Skin epidermis (tissue), 12 donors: ENCODE measurements around the gene TICAM1.
"Not testable (repeated sequence)": the region's sequence is repeated elsewhere in the genome, so short reads cannot be mapped to it uniquely, and the experiment has no call there.

Source experiments
- H3K27ac ChIP-seq, 21 experiments: fragments of 200-600 bp; sonication (generic) in 11 of 21; one replicate each; pipeline ENCODE4 v1.5.0; 2020; ENCODE audit warnings: mild to moderate bottlenecking in 3 of 21, inconsistent platforms in 2 of 21, moderate library complexity in 2 of 21
- H3K4me3 ChIP-seq, 7 experiments: fragments of 200-600 bp; sonication (generic) in 2 of 7; one replicate each; pipeline ENCODE4 v1.5.0; 2020; ENCODE audit warnings: inconsistent platforms in 2 of 7, mild to moderate bottlenecking in 2 of 7, moderate library complexity in 1 of 7

The TICAM1 gene

GRCh38 chr19:4780860-4781259, 50.7 kb downstream of the TICAM1 start:
- H3K4me3 ChIP-seq, result no peak overlapping the region
- no peak overlapping the region for H3K27ac ChIP-seq

- H3K4me3 ChIP-seq, H3K27ac ChIP-seq: not testable (repeated sequence)
Measured at GRCh38 chr19:4778124-4778523, 53.4 kb downstream of the TICAM1 start.

GRCh38 chr19:4776436-4777211, 54.9 kb downstream of the TICAM1 start:
- no peak overlapping the region for H3K4me3 ChIP-seq
- H3K27ac ChIP-seq, result no peak overlapping the region

GRCh38 chr19:4775627-4776152, 55.8 kb downstream of the TICAM1 start:
- H3K4me3 ChIP-seq, result no peak overlapping the region
- H3K27ac ChIP-seq, result no peak overlapping the region

- Histone ChIP-seq H3K27ac (no peak overlapping the region), H3K4me3 (no peak overlapping the region)
Measured at GRCh38 chr19:4774136-4774535, 57.4 kb downstream of the TICAM1 start.

GRCh38 chr19:4773047-4773640, 58.4 kb downstream of the TICAM1 start:
- no peak overlapping the region for H3K4me3 ChIP-seq

GRCh38 chr19:4772566-4772965, 58.9 kb downstream of the TICAM1 start:
- no peak overlapping the region for H3K4me3 ChIP-seq
- no peak overlapping the region for H3K27ac ChIP-seq

More at GRCh38 chr19:4773047-4773640, 58.4 kb downstream of the TICAM1 start:
- H3K27ac ChIP-seq, result no peak overlapping the region

- Histone ChIP-seq H3K27ac (no peak overlapping the region), H3K4me3 (no peak overlapping the region)
Measured at GRCh38 chr19:4768934-4769777, 62.4 kb downstream of the TICAM1 start.
